Activated naive CD8-positive, alpha-beta T cell treated with anti-CD3 and anti-CD28 coated beads for 36 hours (primary cell): ENCODE measurements around the gene MRPL24. TPM values are rescaled to one million over a fixed set of nuclear protein-coding genes. Genes with fewer than 3 reads are reported as not detected.

Experiments used
- DNase-seq: peaks from one replicate; pipeline ENCODE4 v3.0.0; 2021
- H3K27ac Mint-ChIP-seq: one replicate; pipeline ENCODE4 v1.8.0; 2022; ENCODE audit warnings: mild to moderate bottlenecking, moderate library complexity, mixed read lengths
- H3K27me3 Mint-ChIP-seq: one replicate; pipeline ENCODE4 v1.8.0; 2022; ENCODE audit warnings: mild to moderate bottlenecking, mixed read lengths
- H3K36me3 Mint-ChIP-seq: one replicate; pipeline ENCODE4 v1.8.0; 2021; ENCODE audit warnings: mild to moderate bottlenecking, mixed read lengths
- H3K4me1 Mint-ChIP-seq: one replicate; pipeline ENCODE4 v1.8.0; 2021; ENCODE audit warnings: mixed read lengths
- H3K4me3 Mint-ChIP-seq: one replicate; pipeline ENCODE4 v1.8.0; 2022; ENCODE audit warnings: mild to moderate bottlenecking, moderate library complexity, mixed read lengths
- H3K9me3 Mint-ChIP-seq: one replicate; pipeline ENCODE4 v1.8.0; 2022; ENCODE audit warnings: mixed read lengths
- total RNA-seq, 2 experiments: library from RNA; stranded (reverse); gene quantifications; one replicate each; pipeline ENCODE4 v1.2.3, GENCODE V29; 2021

Gene MRPL24
- total RNA-seq, 2 experiments from 2014 or later = 85.1 to 94.6 TPM

GRCh38 chr1:156703336-156703735 is 37.6 kb downstream of the MRPL24 start:
- no peaks in the 10 kb centered on the region for H3K9me3 Mint-ChIP-seq
- no peak for DNase-seq
- no peak overlapping the region for H3K27ac Mint-ChIP-seq
- H3K27me3 Mint-ChIP-seq = peaks cover 44% of the 10 kb centered on the region
- H3K36me3 Mint-ChIP-seq = no peaks in the 10 kb centered on the region
- H3K4me3 Mint-ChIP-seq = no peak overlapping the region
- peaks cover 28% of the 10 kb centered on the region for H3K4me1 Mint-ChIP-seq

- Mint-ChIP-seq H3K36me3 (no peaks in the 10 kb centered on the region), H3K4me3 (no peak overlapping the region), H3K27me3 (peaks cover 57% of the 10 kb centered on the region), H3K9me3 (no peaks in the 10 kb centered on the region), H3K27ac (no peak overlapping the region), H3K4me1 (peaks cover 14% of the 10 kb centered on the region)
- no peak for DNase-seq
These were observed 40.0 kb downstream of the MRPL24 start for GRCh38 chr1:156700736-156701531.

- Mint-ChIP-seq H3K9me3 (no peaks in the 10 kb centered on the region), H3K36me3 (no peaks in the 10 kb centered on the region), H3K4me3 (no peak overlapping the region), H3K27ac (no peak overlapping the region), H3K4me1 (peaks cover 3% of the 10 kb centered on the region), H3K27me3 (peaks cover 52% of the 10 kb centered on the region)
- DNase-seq = no peak
These were observed 41.9 kb downstream of the MRPL24 start for GRCh38 chr1:156698995-156699394.

- H3K36me3 Mint-ChIP-seq = no peaks in the 10 kb centered on the region
- no peak overlapping the region for H3K4me3 Mint-ChIP-seq
- DNase-seq = no peak
- no peak overlapping the region for H3K27ac Mint-ChIP-seq
- H3K4me1 Mint-ChIP-seq = peaks cover 14% of the 10 kb centered on the region
- peaks cover 56% of the 10 kb centered on the region for H3K27me3 Mint-ChIP-seq
- H3K9me3 Mint-ChIP-seq = no peaks in the 10 kb centered on the region
These were observed 43.4 kb downstream of the MRPL24 start for GRCh38 chr1:156697481-156697880.

- H3K27ac Mint-ChIP-seq = no peak overlapping the region
- no peaks in the 10 kb centered on the region for H3K36me3 Mint-ChIP-seq
- peaks cover 61% of the 10 kb centered on the region for H3K27me3 Mint-ChIP-seq
- no peaks in the 10 kb centered on the region for H3K9me3 Mint-ChIP-seq
- peaks cover 21% of the 10 kb centered on the region for H3K4me1 Mint-ChIP-seq
- DNase-seq = no peak
- no peak overlapping the region for H3K4me3 Mint-ChIP-seq
These were observed 44.1 kb downstream of the MRPL24 start for GRCh38 chr1:156696755-156697154.

GRCh38 chr1:156694690-156694962 is 46.3 kb downstream of the MRPL24 start:
- H3K9me3 Mint-ChIP-seq = no peaks in the 10 kb centered on the region
- H3K27me3 Mint-ChIP-seq = peaks cover 75% of the 10 kb centered on the region
- no peaks in the 10 kb centered on the region for H3K36me3 Mint-ChIP-seq
- H3K27ac Mint-ChIP-seq = no peak overlapping the region
- H3K4me1 Mint-ChIP-seq = peaks cover 19% of the 10 kb centered on the region
- DNase-seq = no peak
- H3K4me3 Mint-ChIP-seq = no peak overlapping the region

GRCh38 chr1:156693848-156694689 is 46.8 kb downstream of the MRPL24 start:
- no peaks in the 10 kb centered on the region for H3K9me3 Mint-ChIP-seq
- peaks cover 78% of the 10 kb centered on the region for H3K27me3 Mint-ChIP-seq

GRCh38 chr1:156692925-156693847 is 47.7 kb downstream of the MRPL24 start:
- Mint-ChIP-seq H3K27ac (no peak overlapping the region), H3K36me3 (no peaks in the 10 kb centered on the region), H3K4me3 (no peak overlapping the region), H3K4me1 (peaks cover 27% of the 10 kb centered on the region), H3K27me3 (peaks cover 81% of the 10 kb centered on the region), H3K9me3 (no peaks in the 10 kb centered on the region)
- no peak for DNase-seq

More at GRCh38 chr1:156693848-156694689, 46.8 kb downstream of the MRPL24 start:
- no peaks in the 10 kb centered on the region for H3K36me3 Mint-ChIP-seq
- H3K4me1 Mint-ChIP-seq = peaks cover 25% of the 10 kb centered on the region
- no peak for DNase-seq
- no peak overlapping the region for H3K4me3 Mint-ChIP-seq
- H3K27ac Mint-ChIP-seq = no peak overlapping the region

- no peak overlapping the region for H3K27ac Mint-ChIP-seq
- H3K36me3 Mint-ChIP-seq = no peaks in the 10 kb centered on the region
- no peaks in the 10 kb centered on the region for H3K9me3 Mint-ChIP-seq
- peaks cover 27% of the 10 kb centered on the region for H3K4me1 Mint-ChIP-seq
- no peak for DNase-seq
- H3K4me3 Mint-ChIP-seq = no peak overlapping the region
- H3K27me3 Mint-ChIP-seq = peaks cover 79% of the 10 kb centered on the region
These were observed 48.4 kb downstream of the MRPL24 start for GRCh38 chr1:156692441-156692924.

GRCh38 chr1:156691665-156692440 is 49.0 kb downstream of the MRPL24 start:
- Mint-ChIP-seq H3K9me3 (no peaks in the 10 kb centered on the region), H3K27me3 (peaks cover 73% of the 10 kb centered on the region), H3K4me1 (peaks cover 27% of the 10 kb centered on the region), H3K36me3 (no peaks in the 10 kb centered on the region), H3K4me3 (no peak overlapping the region), H3K27ac (no peak overlapping the region)
- DNase-seq = no peak

GRCh38 chr1:156691191-156691590 is 49.7 kb downstream of the MRPL24 start:
- no peak for DNase-seq
- Mint-ChIP-seq H3K36me3 (no peaks in the 10 kb centered on the region), H3K9me3 (no peaks in the 10 kb centered on the region), H3K27me3 (peaks cover 67% of the 10 kb centered on the region), H3K27ac (no peak overlapping the region), H3K4me1 (peaks cover 27% of the 10 kb centered on the region), H3K4me3 (no peak overlapping the region)

- peaks cover 66% of the 10 kb centered on the region for H3K27me3 Mint-ChIP-seq
- peaks cover 27% of the 10 kb centered on the region for H3K4me1 Mint-ChIP-seq
- H3K27ac Mint-ChIP-seq = no peak overlapping the region
- DNase-seq = no peak
- no peaks in the 10 kb centered on the region for H3K36me3 Mint-ChIP-seq
- no peaks in the 10 kb centered on the region for H3K9me3 Mint-ChIP-seq
- no peak overlapping the region for H3K4me3 Mint-ChIP-seq
These were observed 50.2 kb downstream of the MRPL24 start for GRCh38 chr1:156690675-156691036.

GRCh38 chr1:156689953-156690674 is 50.8 kb downstream of the MRPL24 start:
- H3K27ac Mint-ChIP-seq = no peak overlapping the region
- no peak for DNase-seq
- peaks cover 68% of the 10 kb centered on the region for H3K27me3 Mint-ChIP-seq
- no peaks in the 10 kb centered on the region for H3K36me3 Mint-ChIP-seq
- no peaks in the 10 kb centered on the region for H3K9me3 Mint-ChIP-seq
- H3K4me1 Mint-ChIP-seq = peaks cover 27% of the 10 kb centered on the region
- no peak overlapping the region for H3K4me3 Mint-ChIP-seq
